OCI-LY1 (cell line): ENCODE data around the gene NMT1.

ENCODE experiments used
- H2AFZ ChIP-seq: fragments of 200-600 bp; sonication (generic), shearing (Covaris generic); 2 replicates; pipeline ENCODE4 v1.6.0; 2014; ENCODE audit warnings: antibody characterized with exemption, mild to moderate bottlenecking, low read length
- H3F3A ChIP-seq: fragments of 200-600 bp; sonication (generic), shearing (Covaris generic); 2 replicates; pipeline ENCODE4 v1.6.0; 2014; ENCODE audit warnings: mild to moderate bottlenecking, antibody characterized with exemption, low read length, moderate library complexity; ENCODE audit not compliant: insufficient read depth
- H3K27ac ChIP-seq: fragments of 200-600 bp; sonication (generic); 2 replicates; pipeline ENCODE4 v1.5.1; 2014; ENCODE audit warnings: low read length, mixed run types, mild to moderate bottlenecking, low read depth; ENCODE audit not compliant: poor library complexity, severe bottlenecking
- H3K27me3 ChIP-seq: fragments of 200-600 bp; sonication (generic); 2 replicates; pipeline ENCODE4 v1.6.0; 2014; ENCODE audit warnings: antibody characterized with exemption, mild to moderate bottlenecking, low read length, moderate library complexity; ENCODE audit not compliant: insufficient read depth
- H3K36me3 ChIP-seq: fragments of 200-600 bp; sonication (generic); 2 replicates; pipeline ENCODE4 v1.6.1; 2014; ENCODE audit warnings: mild to moderate bottlenecking, antibody characterized with exemption, low read length, moderate library complexity, mixed read lengths; ENCODE audit not compliant: insufficient read depth
- H3K4me1 ChIP-seq: fragments of 200-600 bp; sonication (generic); 2 replicates; pipeline ENCODE4 v1.5.1; 2014; ENCODE audit warnings: mild to moderate bottlenecking, low read length, moderate library complexity; ENCODE audit not compliant: insufficient read depth, severe bottlenecking
- H3K4me2 ChIP-seq: fragments of 200-600 bp; sonication (generic), shearing (Covaris generic); 2 replicates; pipeline ENCODE4 v1.6.1; 2014; ENCODE audit warnings: low read length
- H3K4me3 ChIP-seq: fragments of 200-600 bp; sonication (generic); 2 replicates; pipeline ENCODE4 v1.5.1; 2014; ENCODE audit warnings: low read length, low read depth, mild to moderate bottlenecking, mixed read lengths; ENCODE audit not compliant: poor library complexity, severe bottlenecking
- H3K79me2 ChIP-seq: fragments of 200-600 bp; shearing (Covaris generic); 2 replicates; pipeline ENCODE4 v1.6.1; 2016; ENCODE audit warnings: mixed run types, low read length, mixed read lengths; ENCODE audit not compliant: insufficient read depth
- H3K9ac ChIP-seq: fragments of 200-600 bp; sonication (generic), shearing (Covaris generic); 2 replicates; pipeline ENCODE4 v1.6.1; 2014; ENCODE audit warnings: mild to moderate bottlenecking, low read length, mixed read lengths
- H3K9me2 ChIP-seq: fragments of 200-600 bp; sonication (generic), shearing (Covaris generic); 2 replicates; pipeline ENCODE4 v1.6.1; 2014; ENCODE audit warnings: low read depth, mild to moderate bottlenecking, low read length, mixed read lengths
- H3K9me3 ChIP-seq: fragments of 200-600 bp; shearing (Covaris generic); 2 replicates; pipeline ENCODE4 v1.6.1; 2014; ENCODE audit warnings: low read length, mixed read lengths
- H4K20me1 ChIP-seq: fragments of 200-600 bp; sonication (generic), shearing (Covaris generic); 2 replicates; pipeline ENCODE4 v1.6.0; 2016; ENCODE audit warnings: mild to moderate bottlenecking, low read length; ENCODE audit not compliant: insufficient read depth
- EZH2 ChIP-seq: fragments of 200-600 bp; sonication (generic), shearing (Covaris generic); IDR thresholded peaks from 2 replicates; pipeline ENCODE4 v1.8.0; 2017; ENCODE audit warnings: borderline replicate concordance, mixed run types, mild to moderate bottlenecking, antibody characterized with exemption, low read length, moderate library complexity, mixed read lengths
- TF ChIP-seq, protein P1 (sequence below): fragments of 200-600 bp; sonication (generic), shearing (Covaris generic); IDR thresholded peaks from 2 replicates; pipeline ENCODE4 v1.5.1; 2017; ENCODE audit warnings: mild to moderate bottlenecking, antibody characterized with exemption, low read length, moderate library complexity, mixed read lengths

The NMT1 gene

DNA sequence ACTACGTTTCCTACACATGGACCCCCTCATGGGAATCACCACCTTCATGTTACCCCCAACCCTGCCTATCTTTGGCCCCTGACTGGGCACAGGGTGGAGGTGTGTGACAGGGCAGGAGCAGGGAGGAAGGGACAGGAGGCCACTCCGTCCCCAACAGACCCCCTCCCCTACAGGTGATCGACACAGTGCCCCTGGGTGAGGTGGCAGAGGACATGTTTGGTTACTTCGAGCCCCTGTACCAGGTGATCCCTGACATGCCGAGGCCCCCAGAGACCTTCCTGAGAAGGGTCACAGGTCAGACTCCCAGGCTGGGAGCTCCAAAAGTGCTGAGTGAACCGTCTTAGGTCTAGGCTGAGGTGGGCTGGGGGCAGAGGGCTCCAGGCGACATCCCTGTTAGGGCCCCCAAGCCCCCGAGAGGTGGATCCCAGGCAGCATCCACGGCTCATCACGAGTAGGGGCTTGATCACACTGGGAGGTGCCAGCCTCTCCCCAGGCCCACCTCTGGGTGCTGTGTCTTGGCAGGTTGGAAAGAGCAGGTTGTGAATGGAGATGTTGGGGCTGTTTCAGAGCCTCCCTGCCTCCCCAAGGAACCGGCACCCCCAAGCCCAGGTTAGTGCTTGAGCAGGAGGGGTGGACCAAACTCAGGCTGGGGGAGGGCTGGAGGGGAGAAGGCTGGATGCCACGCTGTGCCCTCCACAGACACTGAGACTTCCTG is 75.9 kb downstream of the NMT1 start:
- Histone ChIP-seq H3K27me3 (no peaks in the 10 kb centered on the region), H3K4me3 (no peak overlapping the region), H2AFZ (no peak overlapping the region), H3K9ac (no peak overlapping the region), H4K20me1 (no peaks in the 10 kb centered on the region), H3K4me2 (no peak overlapping the region), H3K9me2 (no peaks in the 10 kb centered on the region), H3K9me3 (no peaks in the 10 kb centered on the region), H3K4me1 (peaks cover 16% of the 10 kb centered on the region), H3K79me2 (no peaks in the 10 kb centered on the region), H3K27ac (no peak overlapping the region), H3F3A (no peaks in the 10 kb centered on the region), H3K36me3 (no peaks in the 10 kb centered on the region)
- TF ChIP-seq, protein P1, sequence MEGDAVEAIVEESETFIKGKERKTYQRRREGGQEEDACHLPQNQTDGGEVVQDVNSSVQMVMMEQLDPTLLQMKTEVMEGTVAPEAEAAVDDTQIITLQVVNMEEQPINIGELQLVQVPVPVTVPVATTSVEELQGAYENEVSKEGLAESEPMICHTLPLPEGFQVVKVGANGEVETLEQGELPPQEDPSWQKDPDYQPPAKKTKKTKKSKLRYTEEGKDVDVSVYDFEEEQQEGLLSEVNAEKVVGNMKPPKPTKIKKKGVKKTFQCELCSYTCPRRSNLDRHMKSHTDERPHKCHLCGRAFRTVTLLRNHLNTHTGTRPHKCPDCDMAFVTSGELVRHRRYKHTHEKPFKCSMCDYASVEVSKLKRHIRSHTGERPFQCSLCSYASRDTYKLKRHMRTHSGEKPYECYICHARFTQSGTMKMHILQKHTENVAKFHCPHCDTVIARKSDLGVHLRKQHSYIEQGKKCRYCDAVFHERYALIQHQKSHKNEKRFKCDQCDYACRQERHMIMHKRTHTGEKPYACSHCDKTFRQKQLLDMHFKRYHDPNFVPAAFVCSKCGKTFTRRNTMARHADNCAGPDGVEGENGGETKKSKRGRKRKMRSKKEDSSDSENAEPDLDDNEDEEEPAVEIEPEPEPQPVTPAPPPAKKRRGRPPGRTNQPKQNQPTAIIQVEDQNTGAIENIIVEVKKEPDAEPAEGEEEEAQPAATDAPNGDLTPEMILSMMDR, result no peak
- TF ChIP-seq EZH2, result no peak

DNA sequence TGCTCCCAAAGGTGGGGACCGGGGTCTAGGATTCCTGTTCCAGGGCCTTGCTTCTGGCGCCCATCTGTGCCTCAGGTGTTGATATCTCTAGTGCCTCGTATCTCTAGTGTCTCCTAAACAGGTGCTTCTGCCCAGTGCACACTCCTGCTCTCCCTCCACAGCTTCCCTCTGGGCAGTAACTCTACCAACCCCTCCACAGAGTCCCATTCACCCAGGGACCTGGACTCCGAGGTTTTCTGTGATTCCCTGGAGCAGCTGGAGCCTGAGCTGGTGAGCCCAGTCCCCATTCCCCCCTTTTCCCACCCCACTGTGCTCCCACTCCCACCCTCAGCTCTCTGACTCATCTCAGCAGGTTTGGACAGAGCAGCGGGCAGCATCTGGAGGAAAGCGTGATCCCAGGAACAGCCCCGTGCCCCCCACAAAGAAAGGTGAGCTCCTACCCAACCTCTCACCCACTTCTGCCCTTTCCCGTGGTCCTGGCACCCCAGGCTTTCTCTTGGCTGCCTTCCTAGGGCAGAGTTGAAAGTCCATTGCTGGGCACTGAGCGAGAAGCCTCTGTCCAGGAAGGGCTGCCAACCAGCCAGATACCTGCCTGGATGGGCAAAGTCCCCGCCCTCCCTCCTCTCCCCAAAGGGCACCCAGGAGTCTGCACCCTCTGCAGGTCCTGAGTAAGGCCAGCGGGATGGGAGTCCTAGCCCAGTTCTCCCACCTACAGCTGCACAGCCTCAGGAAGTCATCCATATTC is 76.6 kb downstream of the NMT1 start:
- Histone ChIP-seq H3K27ac (no peak overlapping the region), H3K4me3 (no peak overlapping the region), H3K4me2 (no peak overlapping the region), H3K9me3 (no peaks in the 10 kb centered on the region), H3K79me2 (no peaks in the 10 kb centered on the region), H4K20me1 (no peaks in the 10 kb centered on the region), H3K36me3 (no peaks in the 10 kb centered on the region), H3K9me2 (no peaks in the 10 kb centered on the region), H3K9ac (no peak overlapping the region), H3K27me3 (no peaks in the 10 kb centered on the region), H3K4me1 (peaks cover 13% of the 10 kb centered on the region), H3F3A (no peaks in the 10 kb centered on the region), H2AFZ (no peak overlapping the region)
- no peak for TF ChIP-seq EZH2
- TF ChIP-seq, protein P1, result no peak

DNA sequence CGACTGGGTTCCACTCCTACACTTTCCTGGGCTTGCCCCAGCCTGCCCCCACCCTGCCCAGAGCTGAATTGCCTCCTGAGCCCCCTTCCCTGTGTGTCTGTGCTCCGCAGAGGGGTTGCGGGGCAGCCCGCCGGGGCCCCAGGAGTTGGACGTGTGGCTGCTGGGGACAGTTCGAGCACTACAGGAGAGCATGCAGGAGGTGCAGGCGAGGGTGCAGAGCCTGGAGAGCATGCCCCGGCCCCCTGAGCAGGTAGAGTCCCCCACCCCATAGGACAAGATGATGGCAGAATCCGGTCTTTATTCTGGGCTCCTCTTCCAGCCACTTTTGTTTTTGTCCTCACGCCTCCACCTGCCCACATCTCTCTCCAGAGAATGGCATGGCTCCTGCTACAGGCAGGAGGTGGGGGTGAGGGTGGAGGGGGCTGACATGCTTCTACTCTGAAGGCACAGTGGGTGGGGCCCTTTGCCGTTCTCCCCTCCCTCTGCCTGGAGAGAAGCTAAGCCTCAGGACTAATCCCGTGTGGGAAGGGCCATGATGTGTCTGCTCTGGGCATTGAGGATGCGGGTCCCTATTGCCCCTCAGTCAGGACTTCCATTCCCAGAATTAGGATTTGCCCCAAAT is 77.9 kb downstream of the NMT1 start:
- H3K9me3 ChIP-seq, result no peaks in the 10 kb centered on the region
- no peaks in the 10 kb centered on the region for H3K9me2 ChIP-seq
- TF ChIP-seq, protein P1, result no peak
- TF ChIP-seq EZH2, result no peak
- peaks cover 13% of the 10 kb centered on the region for H3K4me1 ChIP-seq
- H4K20me1 ChIP-seq, result no peaks in the 10 kb centered on the region
- H3F3A ChIP-seq, result no peaks in the 10 kb centered on the region
- no peak overlapping the region for H3K9ac ChIP-seq
- no peak overlapping the region for H3K27ac ChIP-seq
- H2AFZ ChIP-seq, result no peak overlapping the region
- H3K79me2 ChIP-seq, result no peaks in the 10 kb centered on the region
- no peak overlapping the region for H3K4me2 ChIP-seq
- no peak overlapping the region for H3K4me3 ChIP-seq
- H3K27me3 ChIP-seq, result no peaks in the 10 kb centered on the region
- H3K36me3 ChIP-seq, result no peaks in the 10 kb centered on the region
